Measurements from ENCODE around the gene BNC1. TPM values are rescaled to one million over a fixed set of nuclear protein-coding genes. Genes with fewer than 3 reads are reported as not detected.

Gene BNC1
- total RNA-seq, 1 donor from 2014 or later: not detected

DNA sequence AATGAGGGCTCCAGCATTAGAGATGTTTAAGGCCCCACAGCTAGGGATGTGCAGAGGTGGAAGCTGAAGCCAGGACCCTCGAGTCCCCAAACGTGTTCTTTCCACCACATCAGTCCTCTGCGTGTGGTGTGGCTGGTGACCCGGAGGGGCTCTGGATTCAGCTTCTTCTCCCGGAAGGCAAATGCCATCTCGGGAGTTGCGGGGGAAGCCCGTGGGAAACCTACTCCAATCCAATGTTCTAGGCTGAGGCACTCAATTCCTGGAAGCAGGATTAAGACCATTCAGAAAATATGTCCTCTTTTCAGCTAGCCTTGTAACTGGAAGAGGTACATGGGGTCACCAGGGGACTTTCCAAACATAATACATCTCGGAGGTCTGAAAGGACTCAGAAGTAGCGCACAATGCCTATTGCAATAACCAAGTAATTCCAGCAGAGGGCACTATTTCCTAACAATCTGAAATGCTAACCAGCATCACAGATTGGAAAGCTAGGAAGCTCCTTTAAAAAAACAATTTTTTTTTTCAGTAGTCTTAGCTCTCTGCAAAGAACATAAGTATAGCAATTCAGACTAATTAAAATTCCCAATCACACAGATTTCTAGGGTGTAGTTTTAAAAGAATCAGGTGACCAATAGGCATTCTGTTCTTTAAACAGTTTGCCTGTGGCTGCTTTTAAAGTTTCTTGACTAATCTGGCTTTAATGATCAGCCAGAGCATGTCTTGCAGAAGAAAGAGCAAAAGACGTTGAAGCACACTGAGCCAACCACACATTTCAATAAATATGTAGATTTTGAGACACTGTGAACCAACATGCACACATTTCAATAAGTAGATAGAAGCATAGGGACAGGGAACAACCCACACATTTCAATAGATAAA, 36.1 kb downstream of the BNC1 start:
- H3K4me2 ChIP-seq: peak overlapping the region; percentile 66
- Mint-ChIP-seq H3K4me3 (no peak overlapping the region), H3K4me1 (peaks cover 4% of the 10 kb centered on the region), H3K36me3 (no peaks in the 10 kb centered on the region), H3K27ac (no peak overlapping the region), H3K27me3 (ENCODE audit: insufficient read depth, low read depth) (peaks cover 3% of the 10 kb centered on the region), H3K9me3 (no peaks in the 10 kb centered on the region)
- H3K79me2 ChIP-seq (ENCODE audit: low read depth): no peaks in the 10 kb centered on the region
- H2AFZ ChIP-seq (replicated peaks): peak overlapping the region; percentile 98
- peaks cover 9% of the 10 kb centered on the region for H3F3A ChIP-seq (ENCODE audit: low read depth)
- no peak overlapping the region for H3K9ac ChIP-seq
- TF ChIP-seq, protein P1, sequence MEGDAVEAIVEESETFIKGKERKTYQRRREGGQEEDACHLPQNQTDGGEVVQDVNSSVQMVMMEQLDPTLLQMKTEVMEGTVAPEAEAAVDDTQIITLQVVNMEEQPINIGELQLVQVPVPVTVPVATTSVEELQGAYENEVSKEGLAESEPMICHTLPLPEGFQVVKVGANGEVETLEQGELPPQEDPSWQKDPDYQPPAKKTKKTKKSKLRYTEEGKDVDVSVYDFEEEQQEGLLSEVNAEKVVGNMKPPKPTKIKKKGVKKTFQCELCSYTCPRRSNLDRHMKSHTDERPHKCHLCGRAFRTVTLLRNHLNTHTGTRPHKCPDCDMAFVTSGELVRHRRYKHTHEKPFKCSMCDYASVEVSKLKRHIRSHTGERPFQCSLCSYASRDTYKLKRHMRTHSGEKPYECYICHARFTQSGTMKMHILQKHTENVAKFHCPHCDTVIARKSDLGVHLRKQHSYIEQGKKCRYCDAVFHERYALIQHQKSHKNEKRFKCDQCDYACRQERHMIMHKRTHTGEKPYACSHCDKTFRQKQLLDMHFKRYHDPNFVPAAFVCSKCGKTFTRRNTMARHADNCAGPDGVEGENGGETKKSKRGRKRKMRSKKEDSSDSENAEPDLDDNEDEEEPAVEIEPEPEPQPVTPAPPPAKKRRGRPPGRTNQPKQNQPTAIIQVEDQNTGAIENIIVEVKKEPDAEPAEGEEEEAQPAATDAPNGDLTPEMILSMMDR (IDR thresholded peaks at IDR 0.05): peak; percentile 97
- TF ChIP-seq EZH2phosphoT487 (IDR thresholded peaks at IDR 0.05): no peak
- DNase-seq (ENCODE audit: low spot score): peak; percentile 82
- H3K4me1 ChIP-seq: peaks cover 14% of the 10 kb centered on the region
- peak overlapping the region; percentile 27 for H3K4me3 ChIP-seq
- no peaks in the 10 kb centered on the region for H4K20me1 ChIP-seq (ENCODE audit: low read depth)
- H3K27ac ChIP-seq: peak overlapping the region; percentile 32
- H3K36me3 ChIP-seq: no peaks in the 10 kb centered on the region
- peaks cover 22% of the 10 kb centered on the region for H3K27me3 ChIP-seq
- H3K9me3 ChIP-seq (ENCODE audit: low read depth): no peaks in the 10 kb centered on the region

- H3K79me2 ChIP-seq (ENCODE audit: low read depth): no peaks in the 10 kb centered on the region
- peaks cover 5% of the 10 kb centered on the region for H3K4me1 ChIP-seq
- Mint-ChIP-seq H3K27ac (no peak overlapping the region), H3K4me3 (no peak overlapping the region), H3K27me3 (ENCODE audit: insufficient read depth, low read depth) (no peaks in the 10 kb centered on the region), H3K9me3 (peaks cover 12% of the 10 kb centered on the region), H3K36me3 (no peaks in the 10 kb centered on the region), H3K4me1 (peaks cover under 1% of the 10 kb centered on the region)
- H3K4me3 ChIP-seq: no peak overlapping the region
- no peak overlapping the region for H3K9ac ChIP-seq
- no peaks in the 10 kb centered on the region for H4K20me1 ChIP-seq (ENCODE audit: low read depth)
- H3K9me3 ChIP-seq (ENCODE audit: low read depth): no peaks in the 10 kb centered on the region
- H3K4me2 ChIP-seq: no peak overlapping the region
- peak overlapping the region; percentile 9 for H2AFZ ChIP-seq (replicated peaks)
- peaks cover 1% of the 10 kb centered on the region for H3F3A ChIP-seq (ENCODE audit: low read depth)
- no peak for DNase-seq (ENCODE audit: low spot score)
- TF ChIP-seq EZH2 (IDR thresholded peaks at IDR 0.05) (no peak), EZH2phosphoT487 (IDR thresholded peaks at IDR 0.05) (no peak)
- TF ChIP-seq, protein P1 (IDR thresholded peaks at IDR 0.05): no peak
- no peak overlapping the region for H3K27ac ChIP-seq
- no peaks in the 10 kb centered on the region for H3K36me3 ChIP-seq
- peaks cover 22% of the 10 kb centered on the region for H3K27me3 ChIP-seq
Observed at GRCh38 chr15:83243634-83244033, 40.8 kb downstream of the BNC1 start.

DNA sequence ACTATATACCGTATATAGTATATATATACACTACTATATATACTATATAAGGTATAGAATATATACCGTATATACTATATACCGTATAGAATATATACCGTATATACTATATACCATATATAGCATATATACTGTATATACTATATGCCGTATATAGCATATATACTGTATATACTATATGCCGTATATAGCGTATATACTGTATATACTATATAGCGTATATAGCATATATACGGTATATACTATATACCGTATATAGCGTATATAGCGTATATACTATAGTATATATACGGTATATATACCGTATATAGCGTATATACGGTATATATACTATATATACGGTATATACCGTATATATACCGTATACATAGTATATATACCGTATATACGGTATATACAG, 54.2 kb downstream of the BNC1 start:
- H3K9me3 ChIP-seq (ENCODE audit: low read depth): no peaks in the 10 kb centered on the region
- H3K27ac Mint-ChIP-seq: no peak overlapping the region

More for the DNA sequence above, 54.2 kb downstream of the BNC1 start:
- no peaks in the 10 kb centered on the region for H3K27me3 Mint-ChIP-seq (ENCODE audit: insufficient read depth, low read depth)
- Histone ChIP-seq H3F3A (ENCODE audit: low read depth) (peaks cover 20% of the 10 kb centered on the region), H3K27ac (no peak overlapping the region), H3K4me3 (no peak overlapping the region), H4K20me1 (ENCODE audit: low read depth) (no peaks in the 10 kb centered on the region), H3K27me3 (no peaks in the 10 kb centered on the region), H3K9ac (no peak overlapping the region), H3K79me2 (ENCODE audit: low read depth) (no peaks in the 10 kb centered on the region), H3K4me1 (no peaks in the 10 kb centered on the region), H3K4me2 (no peak overlapping the region), H3K36me3 (no peaks in the 10 kb centered on the region), H2AFZ (replicated peaks) (no peak overlapping the region)
- DNase-seq (ENCODE audit: low spot score): no peak
- no peaks in the 10 kb centered on the region for H3K4me1 Mint-ChIP-seq
- H3K9me3 Mint-ChIP-seq: peaks cover 4% of the 10 kb centered on the region
- H3K4me3 Mint-ChIP-seq: no peak overlapping the region
- H3K36me3 Mint-ChIP-seq: no peaks in the 10 kb centered on the region
- TF ChIP-seq EZH2 (IDR thresholded peaks at IDR 0.05): no peak
- TF ChIP-seq, protein P1 (IDR thresholded peaks at IDR 0.05): no peak
- TF ChIP-seq EZH2phosphoT487 (IDR thresholded peaks at IDR 0.05): no peak

Measured in neural progenitor cell (in vitro differentiated cells).